Left colon (tissue), 2 donors: ENCODE data around the gene NFIX. TPM values are rescaled to one million over a fixed set of nuclear protein-coding genes. Genes with fewer than 3 reads are reported as not detected.

Source experiments
- ATAC-seq: fragments of 200-7000 bp; cut with Tn5 transposase; one replicate; pipeline ENCODE4 v1.9.1; 2020; ENCODE audit warnings: mild to moderate bottlenecking, moderate library complexity
- DNase-seq, 2 donors: peaks; one replicate each; pipeline ENCODE4 v3.0.0-alpha.2; 2020
- intact Hi-C, 2 donors: fragments of 100-400 bp; cut with DNase I in 1 of 2; cut with micrococcal nuclease in 1 of 2; formaldehyde crosslinking; loops; one replicate each; pipeline versions ENCODE4 v1.11.2 to v1.14.0; 2022; cut with DNase I, micrococcal nuclease
- total RNA-seq, 2 donors: library from RNA; stranded (reverse); fragmentation: NEBNext Ultra II Directional; extraction: Animal tissue kit (Norgen Biotek cat#: 25700); gene quantifications; one replicate each; pipeline ENCODE4 v1.2.1, GENCODE V29; 2021
- donor health status: DM: no; HTN: no; CAD: no.
- donor health status: DM: yes; HTN: yes; CAD: no.

NFIX gene
- total RNA-seq, 2 donors from 2014 or later, result 49.8 to 61.7 TPM

DNA sequence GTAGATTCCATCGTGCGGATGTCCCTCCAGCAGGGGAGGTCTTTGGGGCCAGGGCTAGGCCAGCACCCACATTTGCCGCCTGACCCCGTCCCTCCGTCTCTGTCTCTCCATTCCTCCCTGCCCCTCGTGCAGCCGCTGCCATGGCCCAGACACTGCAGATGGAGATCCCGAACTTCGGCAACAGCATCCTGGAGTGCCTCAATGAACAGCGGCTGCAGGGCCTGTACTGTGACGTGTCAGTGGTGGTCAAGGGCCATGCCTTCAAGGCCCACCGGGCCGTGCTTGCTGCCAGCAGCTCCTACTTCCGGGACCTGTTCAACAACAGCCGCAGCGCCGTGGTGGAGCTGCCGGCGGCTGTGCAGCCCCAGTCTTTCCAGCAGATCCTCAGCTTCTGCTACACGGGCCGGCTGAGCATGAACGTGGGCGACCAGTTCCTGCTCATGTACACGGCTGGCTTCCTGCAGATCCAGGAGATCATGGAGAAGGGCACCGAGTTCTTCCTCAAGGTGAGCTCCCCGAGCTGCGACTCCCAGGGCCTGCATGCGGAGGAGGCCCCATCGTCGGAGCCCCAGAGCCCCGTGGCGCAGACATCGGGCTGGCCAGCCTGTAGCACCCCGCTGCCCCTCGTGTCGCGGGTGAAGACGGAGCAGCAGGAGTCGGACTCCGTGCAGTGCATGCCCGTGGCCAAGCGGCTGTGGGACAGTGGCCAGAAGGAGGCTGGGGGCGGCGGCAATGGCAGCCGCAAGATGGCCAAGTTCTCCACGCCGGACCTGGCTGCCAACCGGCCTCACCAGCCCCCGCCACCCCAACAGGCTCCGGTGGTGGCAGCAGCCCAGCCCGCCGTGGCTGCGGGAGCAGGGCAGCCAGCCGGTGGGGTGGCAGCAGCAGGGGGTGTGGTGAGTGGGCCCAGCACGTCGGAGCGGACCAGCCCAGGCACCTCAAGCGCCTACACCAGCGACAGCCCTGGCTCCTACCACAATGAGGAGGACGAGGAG is 140.1 kb downstream of the NFIX start:
- intact Hi-C loops, result no loop called here
- ATAC-seq, result no peak
- no peak for DNase-seq

DNA sequence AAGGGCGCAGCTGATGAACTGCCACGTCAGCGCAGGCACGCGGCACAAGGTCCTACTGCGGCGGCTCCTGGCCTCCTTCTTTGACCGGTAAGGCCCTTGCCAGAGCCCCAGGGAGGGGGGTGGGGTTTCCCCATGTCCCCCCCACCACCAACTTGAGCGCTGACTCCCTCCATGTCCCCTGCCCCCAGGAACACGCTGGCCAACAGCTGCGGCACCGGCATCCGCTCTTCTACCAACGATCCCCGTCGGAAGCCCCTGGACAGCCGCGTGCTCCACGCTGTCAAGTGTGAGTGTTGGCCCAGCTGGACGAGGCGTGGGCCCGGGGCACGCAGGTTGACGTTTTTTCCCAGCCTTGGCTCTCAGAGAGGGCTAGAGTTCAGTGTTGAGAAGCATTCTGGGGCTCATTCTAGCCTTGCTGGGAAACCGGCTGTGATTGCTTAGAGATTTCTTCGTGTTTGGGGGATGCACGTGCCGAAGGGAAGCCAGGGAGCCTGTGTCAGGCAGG is 142.1 kb downstream of the NFIX start:
- ATAC-seq, result no peak

DNA sequence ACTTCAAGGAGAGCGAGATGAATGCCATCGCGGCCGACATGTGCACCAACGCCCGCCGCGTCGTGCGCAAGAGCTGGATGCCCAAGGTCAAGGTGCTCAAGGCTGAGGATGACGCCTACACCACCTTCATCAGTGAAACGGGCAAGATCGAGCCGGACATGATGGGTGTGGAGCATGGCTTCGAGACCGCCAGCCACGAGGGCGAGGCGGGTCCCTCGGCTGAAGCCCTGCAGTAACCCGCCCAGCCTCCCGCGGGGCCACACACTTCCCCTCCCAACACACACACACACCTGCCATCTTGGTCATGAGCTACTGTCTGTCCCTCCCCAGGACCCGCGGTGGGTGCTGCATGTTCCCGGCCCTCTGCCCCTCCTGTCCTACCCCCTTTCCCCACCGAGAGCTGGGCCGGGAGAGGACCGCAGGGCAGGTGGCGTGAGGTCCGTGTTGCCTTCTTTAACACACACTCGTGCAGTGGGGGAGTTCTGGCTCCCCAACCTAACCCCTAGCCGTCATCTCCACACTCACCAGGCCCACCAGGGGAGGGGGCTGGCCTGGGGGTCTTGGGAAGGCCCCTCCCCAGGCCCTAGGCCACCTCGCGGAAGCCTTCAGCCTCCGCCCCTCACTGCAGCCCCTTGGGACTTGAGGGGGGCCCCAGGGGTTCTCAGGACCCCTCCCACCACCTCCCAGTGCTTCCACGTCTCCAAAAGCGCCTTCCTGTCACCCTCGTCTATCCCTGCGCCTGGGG is 143.1 kb downstream of the NFIX start:
- ATAC-seq (no peak), DNase-seq (no peak)
- intact Hi-C loops, result no loop called here

More for the DNA sequence above, 142.1 kb downstream of the NFIX start:
- intact Hi-C loops, result no loop called here
- DNase-seq, result no peak

DNA sequence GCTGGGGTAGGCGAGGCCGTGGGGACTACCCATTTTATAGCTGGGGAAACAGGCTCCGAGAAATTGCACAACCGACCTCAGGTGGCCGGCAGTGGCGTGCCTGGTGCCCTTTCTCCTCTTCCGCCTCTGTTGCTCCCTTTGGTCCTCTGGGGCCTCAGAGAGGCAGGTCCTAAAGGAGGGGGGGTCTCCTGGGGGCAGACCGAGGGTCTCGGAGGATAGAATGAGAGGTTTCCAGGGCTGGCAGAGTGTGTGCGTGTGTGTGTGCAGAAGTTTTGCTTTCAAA is 143.6 kb downstream of the NFIX start:
- ATAC-seq, result no peak
- no peak for DNase-seq
- intact Hi-C loops, result no loop called here

DNA sequence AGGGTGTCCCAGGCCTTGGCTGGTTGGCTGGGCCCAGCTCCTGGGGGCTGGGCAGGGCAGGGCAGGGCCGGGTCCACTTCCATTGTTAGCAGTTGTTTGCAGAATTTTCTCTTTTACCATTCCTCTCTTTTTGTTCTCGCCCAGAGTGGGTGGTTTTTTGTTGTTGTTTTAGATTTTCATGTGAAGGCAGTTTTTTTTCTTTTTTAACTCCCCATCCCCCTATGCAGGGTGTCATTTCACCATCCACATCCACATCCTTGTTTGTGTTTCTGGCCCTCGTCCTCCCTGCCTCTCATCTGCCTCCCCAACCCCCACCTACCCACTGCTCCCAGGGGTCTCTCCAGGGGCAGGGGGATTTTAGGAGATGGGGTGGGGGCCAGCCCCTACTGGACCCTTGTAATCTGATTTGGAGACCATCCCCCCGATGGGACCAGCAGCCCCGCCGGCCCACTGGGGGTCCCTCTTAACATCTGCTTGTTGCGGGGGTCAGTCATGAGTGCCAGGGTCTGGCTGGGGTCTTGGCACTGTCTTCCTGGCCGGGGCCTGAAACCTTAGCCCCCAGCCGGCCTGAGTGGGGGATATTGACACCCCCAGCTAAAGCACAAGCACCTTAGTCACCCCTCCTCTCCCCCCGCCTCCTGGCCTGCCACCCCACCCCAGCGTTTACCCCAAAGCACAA is 144.5 kb downstream of the NFIX start:
- ATAC-seq (no peak), DNase-seq (no peak)
- intact Hi-C loops, result no loop called here

DNA sequence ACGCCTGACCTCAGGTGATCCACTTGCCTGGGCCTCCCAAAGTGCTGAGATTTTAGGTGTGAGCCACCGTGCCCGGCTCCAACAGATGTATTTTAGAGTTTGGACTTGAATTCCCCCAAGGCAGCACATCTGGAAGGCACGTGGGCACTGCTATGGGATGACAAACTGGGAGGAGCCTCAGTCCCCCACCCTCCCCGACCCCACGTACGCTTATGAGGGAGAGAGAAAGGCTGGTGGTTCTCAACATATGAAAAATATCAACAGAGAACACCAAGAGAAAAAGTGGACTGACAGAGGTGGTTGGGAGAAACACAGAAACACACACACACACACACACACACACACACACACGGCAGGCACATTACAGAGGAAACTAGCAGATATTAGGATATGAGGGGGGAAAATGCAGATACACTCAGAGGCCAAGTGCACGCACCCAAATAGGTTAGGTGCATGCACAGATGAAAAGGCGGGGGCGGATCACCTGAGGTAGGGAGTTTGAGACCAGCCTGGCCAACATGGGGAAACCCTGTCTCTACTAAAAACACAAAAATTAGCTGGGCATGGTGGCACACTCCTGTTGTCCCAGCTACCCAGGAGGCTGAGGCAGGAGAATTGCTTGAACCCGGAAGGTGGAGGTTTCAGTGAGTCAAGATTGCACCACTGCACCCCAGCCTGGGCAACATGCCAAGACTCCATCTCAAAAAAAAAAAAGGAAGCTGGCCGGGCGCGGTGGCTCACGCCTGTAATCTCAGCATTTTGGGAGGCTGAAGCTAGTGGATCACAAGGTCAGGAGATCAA is 151.7 kb downstream of the NFIX start:
- intact Hi-C loops, result no loop called here
- DNase-seq (peak in 1 of 2 donors; percentile 53), ATAC-seq (no peak)

Other genes with a start within 250 kb of the NFIX start
- gene BEST2, start 243.7 kb upstream of the NFIX start, total RNA-seq, result 100 to 1,000 TPM; 139 to 207 TPM
- 10 to 100 TPM; 58.3 to 83.1 TPM for gene HOOK2, start 219.9 kb upstream of the NFIX start, total RNA-seq
- gene JUNB, start 204.0 kb upstream of the NFIX start, total RNA-seq, result 100 to 1,000 TPM; 169 to 314 TPM
- 100 to 1,000 TPM; 249 to 298 TPM for gene PRDX2, start 193.7 kb upstream of the NFIX start, total RNA-seq
- gene THSD8, start 193.4 kb upstream of the NFIX start, total RNA-seq, result 1 to 10 TPM; 3.2 to 4.4 TPM
- gene RNASEH2A, start 188.9 kb upstream of the NFIX start, total RNA-seq, result 10 to 100 TPM in 1 of 2 donors, 1 to 10 TPM in 1; 5.7 to 10.9 TPM
- gene RTBDN, start 160.9 kb upstream of the NFIX start, total RNA-seq, result under 1 TPM in 1 of 2 donors, not detected in 1; 0.49 TPM
- 1 to 10 TPM in 1 of 2 donors, under 1 TPM in 1; 0.82 to 1.4 TPM for gene MAST1, start 157.0 kb upstream of the NFIX start, total RNA-seq
- 10 to 100 TPM; 27.7 to 39.4 TPM for gene DNASE2, start 114.0 kb upstream of the NFIX start, total RNA-seq
- not detected for gene KLF1, start 108.3 kb upstream of the NFIX start, total RNA-seq
- 10 to 100 TPM; 20.8 to 22.8 TPM for gene GCDH, start 104.3 kb upstream of the NFIX start, total RNA-seq
- gene SYCE2, start 76.2 kb upstream of the NFIX start, total RNA-seq, result not detected
- 10 to 100 TPM; 42.4 to 61.2 TPM for gene FARSA, start 61.8 kb upstream of the NFIX start, total RNA-seq
- 100 to 1,000 TPM; 550 to 739 TPM for gene CALR, start 56.9 kb upstream of the NFIX start, total RNA-seq
- 10 to 100 TPM; 70.9 to 80.3 TPM for gene RAD23A, start 49.6 kb upstream of the NFIX start, total RNA-seq
- gene GADD45GIP1, start 38.3 kb upstream of the NFIX start, total RNA-seq, result 10 to 100 TPM; 13.1 to 17.5 TPM
- gene DAND5, start 25.9 kb upstream of the NFIX start, total RNA-seq, result under 1 TPM; 0.18 to 0.50 TPM
- gene LYL1, start 107.4 kb downstream of the NFIX start, total RNA-seq, result 1 to 10 TPM; 2.0 to 4.5 TPM
- gene TRMT1, start 121.3 kb downstream of the NFIX start, total RNA-seq, result 10 to 100 TPM; 22.0 to 23.6 TPM
- gene NACC1, start 122.8 kb downstream of the NFIX start, total RNA-seq, result 10 to 100 TPM; 56.1 to 67.2 TPM
- 10 to 100 TPM; 48.0 to 66.0 TPM for gene STX10, start 154.9 kb downstream of the NFIX start, total RNA-seq
- gene IER2, start 154.9 kb downstream of the NFIX start, total RNA-seq, result 100 to 1,000 TPM; 116 to 155 TPM